ENCODE data around the gene GPRC5B. TPM values are rescaled to one million over a fixed set of nuclear protein-coding genes. Genes with fewer than 3 reads are reported as not detected.

The GPRC5B gene
- total and polyA plus RNA-seq, 3 donors from 2014 or later: 144 to 303 (median 195) TPM

- no peaks in the 10 kb centered on the region for H3K4me1 ChIP-seq
- intact Hi-C loops (cut with DNase I; ENCODE audit: low total_unique reads): loop anchor here (10.0 kb wide), 1 partner anchor 475 kb away; no protein-coding TSS in a partner anchor
- no peaks in the 10 kb centered on the region for H3K9me3 ChIP-seq
- 75 to 87% methylated on average over 2 of the region's 2 CpGs for WGBS, 2 donors
- no peak for TF ChIP-seq POLR2A (IDR thresholded peaks at IDR 0.05)
- TF ChIP-seq, protein P1, sequence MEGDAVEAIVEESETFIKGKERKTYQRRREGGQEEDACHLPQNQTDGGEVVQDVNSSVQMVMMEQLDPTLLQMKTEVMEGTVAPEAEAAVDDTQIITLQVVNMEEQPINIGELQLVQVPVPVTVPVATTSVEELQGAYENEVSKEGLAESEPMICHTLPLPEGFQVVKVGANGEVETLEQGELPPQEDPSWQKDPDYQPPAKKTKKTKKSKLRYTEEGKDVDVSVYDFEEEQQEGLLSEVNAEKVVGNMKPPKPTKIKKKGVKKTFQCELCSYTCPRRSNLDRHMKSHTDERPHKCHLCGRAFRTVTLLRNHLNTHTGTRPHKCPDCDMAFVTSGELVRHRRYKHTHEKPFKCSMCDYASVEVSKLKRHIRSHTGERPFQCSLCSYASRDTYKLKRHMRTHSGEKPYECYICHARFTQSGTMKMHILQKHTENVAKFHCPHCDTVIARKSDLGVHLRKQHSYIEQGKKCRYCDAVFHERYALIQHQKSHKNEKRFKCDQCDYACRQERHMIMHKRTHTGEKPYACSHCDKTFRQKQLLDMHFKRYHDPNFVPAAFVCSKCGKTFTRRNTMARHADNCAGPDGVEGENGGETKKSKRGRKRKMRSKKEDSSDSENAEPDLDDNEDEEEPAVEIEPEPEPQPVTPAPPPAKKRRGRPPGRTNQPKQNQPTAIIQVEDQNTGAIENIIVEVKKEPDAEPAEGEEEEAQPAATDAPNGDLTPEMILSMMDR (IDR thresholded peaks at IDR 0.05): no peak
- no peak for DNase-seq
- no peak overlapping the region for H3K4me3 ChIP-seq
- H3K27ac ChIP-seq: no peak overlapping the region
- no peaks in the 10 kb centered on the region for H3K27me3 ChIP-seq
- no peaks in the 10 kb centered on the region for H3K36me3 ChIP-seq (ENCODE audit: low read depth, missing control alignments)
These were observed 25.2 kb upstream of the GPRC5B start for GRCh38 chr16:19909750-19910322.

GRCh38 chr16:19908921-19909320 is 24.3 kb upstream of the GPRC5B start:
- Histone ChIP-seq H3K36me3 (ENCODE audit: low read depth, missing control alignments) (no peaks in the 10 kb centered on the region), H3K9me3 (no peaks in the 10 kb centered on the region), H3K27me3 (no peaks in the 10 kb centered on the region), H3K4me3 (no peak overlapping the region), H3K4me1 (no peaks in the 10 kb centered on the region), H3K27ac (no peak overlapping the region)
- DNase-seq: no peak
- 82 to 91% methylated on average over 1 of the region's 1 CpG for WGBS, 2 donors
- intact Hi-C loops (cut with DNase I; ENCODE audit: low total_unique reads): loop anchor here (10.0 kb wide), 1 partner anchor 476 kb away; no protein-coding TSS in a partner anchor
- TF ChIP-seq, protein P1 (IDR thresholded peaks at IDR 0.05): no peak
- no peak for TF ChIP-seq POLR2A (IDR thresholded peaks at IDR 0.05)

DNA sequence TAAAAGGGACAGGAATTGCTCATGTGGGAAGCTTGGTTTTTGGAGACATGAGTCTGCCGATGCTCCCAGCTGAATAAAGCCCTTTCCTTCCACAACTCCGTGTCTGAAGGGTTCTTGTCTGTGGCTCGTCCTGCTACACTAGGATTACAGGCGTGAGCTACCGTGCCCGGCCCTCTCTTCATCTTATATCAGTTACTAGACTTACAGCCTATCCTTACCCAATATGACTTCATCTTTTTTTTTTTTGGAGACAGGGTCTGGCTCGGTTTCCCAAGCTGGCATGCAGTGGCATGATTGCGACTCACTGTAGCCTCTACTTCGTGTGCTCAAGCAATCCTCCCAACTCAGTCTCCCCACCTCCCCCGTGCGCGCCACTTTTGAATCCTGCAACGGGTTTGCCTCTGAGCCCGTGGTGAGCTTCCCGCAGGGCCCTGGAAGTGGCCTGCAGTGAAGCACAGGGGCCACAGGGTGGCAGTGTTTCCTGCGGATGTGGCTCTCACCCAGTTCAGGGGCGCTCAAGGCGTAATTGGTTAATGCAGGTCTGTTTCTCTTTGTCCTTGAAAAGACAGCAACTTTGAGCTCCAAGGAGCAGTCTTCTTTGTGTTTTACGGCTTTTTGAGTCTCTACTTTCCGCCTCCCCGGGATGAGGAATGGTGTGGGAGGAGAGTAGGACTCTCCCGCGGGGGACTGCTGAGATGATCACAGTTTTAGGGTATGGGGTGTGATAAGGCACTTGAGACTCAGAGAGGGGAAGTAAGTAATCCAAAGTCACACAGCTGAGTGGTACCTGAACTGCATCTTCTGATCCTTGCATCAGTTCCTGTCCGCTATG is 22.7 kb upstream of the GPRC5B start:
- Histone ChIP-seq H3K4me3 (peak overlapping the region in 1 of 2 donors; percentile 20), H3K27me3 (no peaks in the 10 kb centered on the region), H3K36me3 (ENCODE audit: low read depth, missing control alignments) (no peaks in the 10 kb centered on the region), H3K9me3 (no peaks in the 10 kb centered on the region), H3K27ac (no peak overlapping the region), H3K4me1 (no peaks in the 10 kb centered on the region)
- TF ChIP-seq POLR2A (IDR thresholded peaks at IDR 0.05): no peak
- TF ChIP-seq, protein P1 (IDR thresholded peaks at IDR 0.05): peak; percentile 80 to 88 (median 86)
- WGBS, 2 donors: 17 to 19% methylated on average over 24 of the region's 24 CpGs
- peak; percentile 79 for DNase-seq
- intact Hi-C loops (cut with DNase I; ENCODE audit: low total_unique reads): loop anchor here (10.0 kb wide), 1 partner anchor 477 kb away; no protein-coding TSS in a partner anchor

DNA sequence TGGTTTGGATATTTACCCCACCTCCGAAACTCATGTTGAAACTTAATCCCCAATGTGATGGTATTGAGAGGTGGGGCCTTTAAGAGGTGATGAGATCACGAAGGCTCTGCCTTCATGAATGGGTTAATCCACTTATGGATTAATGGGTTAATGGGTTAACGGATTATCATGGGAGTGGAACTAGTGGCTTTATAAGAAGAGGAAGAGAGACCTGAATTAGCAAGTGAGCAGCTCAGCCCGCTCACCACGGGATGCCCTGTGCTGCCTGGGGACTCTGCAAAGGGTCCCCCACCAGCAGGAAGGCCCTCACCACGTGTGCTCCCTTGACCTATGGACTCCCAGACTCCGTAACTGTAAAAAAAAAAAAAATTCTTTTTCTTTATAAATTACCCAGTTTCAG is 16.5 kb upstream of the GPRC5B start:
- no peaks in the 10 kb centered on the region for H3K4me1 ChIP-seq
- intact Hi-C loops (cut with DNase I; ENCODE audit: low total_unique reads): loop anchor here (10.0 kb wide), 1 partner anchor 484 kb away; no protein-coding TSS in a partner anchor
- H3K36me3 ChIP-seq (ENCODE audit: low read depth, missing control alignments): no peaks in the 10 kb centered on the region
- H3K27ac ChIP-seq: no peak overlapping the region
- TF ChIP-seq POLR2A (IDR thresholded peaks at IDR 0.05): no peak
- TF ChIP-seq, protein P1 (IDR thresholded peaks at IDR 0.05): no peak
- H3K9me3 ChIP-seq: no peaks in the 10 kb centered on the region
- H3K27me3 ChIP-seq: no peaks in the 10 kb centered on the region
- 80 to 83% methylated on average over 7 of the region's 7 CpGs for whole genome bisulfite sequencing, 2 donors
- no peak for DNase-seq
- no peak overlapping the region for H3K4me3 ChIP-seq
